GF-D8 (cell line): ENCODE measurements around the gene WHAMM.
A peak's percentile ranks its signal among the peaks of the same experiment; 100 is the strongest.
"Not testable (repeated sequence)": the region's sequence is repeated elsewhere in the genome, so short reads cannot be mapped to it uniquely, and the experiment has no call there.

Experiments used
- DNase-seq: peaks from one replicate; lab custom pipeline; 2025; lab: John Stamatoyannopoulos, UW

Gene WHAMM

GRCh38 chr15:82838096-82838735, 28.8 kb downstream of the WHAMM start:
- DNase-seq = no peak

- DNase-seq = no peak
Observed at GRCh38 chr15:82839136-82839535, 29.7 kb downstream of the WHAMM start.

- no peak for DNase-seq
Observed at GRCh38 chr15:82840166-82840565, 30.7 kb downstream of the WHAMM start.

- no peak for DNase-seq
Observed at GRCh38 chr15:82843566-82843965, 34.1 kb downstream of the WHAMM start.

- no peak for DNase-seq
Observed at GRCh38 chr15:82845686-82846085, 36.3 kb downstream of the WHAMM start.

- DNase-seq = no peak
Observed at GRCh38 chr15:82846621-82847020, 37.2 kb downstream of the WHAMM start.

GRCh38 chr15:82847703-82848102, 38.3 kb downstream of the WHAMM start:
- DNase-seq = no peak

GRCh38 chr15:82848241-82848993, 39.0 kb downstream of the WHAMM start:
- no peak for DNase-seq

GRCh38 chr15:82849556-82850512, 40.4 kb downstream of the WHAMM start:
- DNase-seq = peak; percentile 72

GRCh38 chr15:82850731-82851130, 41.3 kb downstream of the WHAMM start:
- DNase-seq = no peak

GRCh38 chr15:82851306-82851850, 42.0 kb downstream of the WHAMM start:
- no peak for DNase-seq

GRCh38 chr15:82851981-82852511, 42.6 kb downstream of the WHAMM start:
- DNase-seq = no peak

GRCh38 chr15:82852941-82853561, 43.6 kb downstream of the WHAMM start:
- no peak for DNase-seq

GRCh38 chr15:82854554-82854953, 45.1 kb downstream of the WHAMM start:
- DNase-seq = no peak

- no peak for DNase-seq
Observed at GRCh38 chr15:82855286-82856100, 46.1 kb downstream of the WHAMM start.

- no peak for DNase-seq
Observed at GRCh38 chr15:82856397-82857170, 47.2 kb downstream of the WHAMM start.

- no peak for DNase-seq
Observed at GRCh38 chr15:82858932-82859331, 49.5 kb downstream of the WHAMM start.

GRCh38 chr15:82862886-82863285, 53.5 kb downstream of the WHAMM start:
- DNase-seq = no peak

- DNase-seq = no peak
Observed at GRCh38 chr15:82864967-82865366, 55.5 kb downstream of the WHAMM start.

GRCh38 chr15:82865581-82865980, 56.2 kb downstream of the WHAMM start:
- DNase-seq = not testable (repeated sequence)
